Activated CD8-positive, alpha-beta memory T cell treated with anti-CD3 and anti-CD28 coated beads, Interleukin-2, amount 50 U/mL, for 24 hours (primary cell): ENCODE results near the gene IRF6.
"Not testable (repeated sequence)": the region's sequence is repeated elsewhere in the genome, so short reads cannot be mapped to it uniquely, and the experiment has no call there.

Experiments
- DNase-seq: peaks from one replicate; pipeline ENCODE4 v3.0.0-alpha.2; 2020; ENCODE audit errors: extremely low read depth

Gene IRF6

DNA sequence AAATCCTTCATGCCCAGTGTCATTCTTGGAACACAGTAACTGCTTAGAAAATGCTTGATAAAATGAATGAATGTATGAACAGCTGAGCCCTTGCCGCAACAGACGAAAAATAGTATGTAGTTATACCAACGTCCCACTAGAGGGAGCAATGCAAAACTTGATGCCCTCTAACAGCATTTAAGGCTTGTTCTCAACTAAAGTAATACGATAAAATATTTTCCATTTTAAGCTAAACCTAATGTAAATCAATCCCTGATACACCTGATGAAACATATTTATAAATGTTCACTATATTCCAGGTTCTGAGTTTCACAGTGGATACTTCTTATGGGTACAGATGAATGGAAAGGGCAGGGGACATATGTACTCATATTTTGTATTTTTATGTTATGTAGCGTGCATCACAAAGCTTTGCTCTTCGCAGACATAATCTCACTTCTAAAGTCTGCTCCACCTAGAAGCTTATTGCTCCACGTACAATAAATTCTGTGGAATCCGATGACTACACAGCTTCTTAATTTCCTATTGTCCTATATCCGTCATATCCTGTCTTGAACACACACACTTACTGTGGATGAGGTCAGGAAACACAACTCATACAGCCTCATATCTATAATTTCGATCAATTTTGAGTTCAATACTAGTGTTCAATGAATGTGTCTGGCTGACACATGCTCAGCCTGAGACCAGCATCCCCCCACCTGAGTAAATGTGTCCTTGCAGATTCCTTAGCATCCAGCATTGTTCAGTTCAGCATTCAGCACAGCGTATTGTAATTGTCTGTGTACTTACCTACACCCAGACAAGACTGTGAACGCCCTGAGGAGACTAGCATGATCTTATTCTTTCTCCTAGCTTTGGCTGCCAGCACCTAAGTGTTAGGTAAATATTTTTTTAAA, 17.4 kb upstream of the IRF6 start:
- no peak for DNase-seq

DNA sequence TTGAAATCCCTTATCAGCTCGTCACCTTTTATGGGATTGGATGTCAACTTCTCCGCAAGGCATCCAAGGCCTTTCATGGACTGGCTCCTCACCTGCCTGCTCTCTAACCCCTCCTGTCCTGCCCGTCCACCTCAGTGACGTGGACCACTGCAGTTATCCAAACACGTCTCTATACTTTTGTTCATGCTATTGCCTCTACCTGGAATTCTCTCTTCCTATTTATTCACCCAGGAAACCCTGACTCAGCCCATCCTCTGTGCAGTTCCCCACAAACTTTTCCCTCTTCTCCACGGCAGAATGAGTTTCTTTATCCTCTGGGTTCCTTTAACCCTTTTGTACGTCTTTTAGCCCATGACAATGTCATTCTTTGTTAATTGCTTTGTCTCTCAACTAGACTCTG, 16.8 kb upstream of the IRF6 start:
- DNase-seq, result no peak

DNA sequence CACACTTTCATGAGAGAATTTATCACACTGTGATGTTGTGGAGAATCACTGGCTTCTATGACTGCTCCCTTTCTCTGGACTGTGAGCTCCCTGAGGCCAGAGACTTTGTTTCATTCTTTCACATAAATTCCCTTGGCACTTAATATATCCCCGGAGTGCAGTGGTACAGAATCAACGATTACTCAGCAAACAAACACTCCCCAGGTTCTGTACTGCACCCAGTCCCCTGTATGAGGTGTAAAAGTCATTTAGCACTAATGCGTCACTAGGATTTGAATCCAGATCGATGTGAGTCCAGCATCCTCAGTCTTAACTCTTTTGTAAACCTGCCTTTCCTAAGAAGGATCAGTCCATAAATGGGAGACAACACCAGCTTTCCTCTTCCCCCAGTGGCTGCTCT, 15.0 kb upstream of the IRF6 start:
- DNase-seq, result no peak

GRCh38 chr1:209819058-209819457, 13.1 kb upstream of the IRF6 start:
- DNase-seq, result no peak

GRCh38 chr1:209817691-209818090, 11.7 kb upstream of the IRF6 start:
- DNase-seq, result no peak

GRCh38 chr1:209816923-209817322, 11.0 kb upstream of the IRF6 start:
- no peak for DNase-seq

- no peak for DNase-seq
These were observed 10.0 kb upstream of the IRF6 start for GRCh38 chr1:209815931-209816341.

- no peak for DNase-seq
These were observed 9.5 kb upstream of the IRF6 start for GRCh38 chr1:209815490-209815889.

GRCh38 chr1:209813902-209814301, 8.0 kb upstream of the IRF6 start:
- no peak for DNase-seq

DNA sequence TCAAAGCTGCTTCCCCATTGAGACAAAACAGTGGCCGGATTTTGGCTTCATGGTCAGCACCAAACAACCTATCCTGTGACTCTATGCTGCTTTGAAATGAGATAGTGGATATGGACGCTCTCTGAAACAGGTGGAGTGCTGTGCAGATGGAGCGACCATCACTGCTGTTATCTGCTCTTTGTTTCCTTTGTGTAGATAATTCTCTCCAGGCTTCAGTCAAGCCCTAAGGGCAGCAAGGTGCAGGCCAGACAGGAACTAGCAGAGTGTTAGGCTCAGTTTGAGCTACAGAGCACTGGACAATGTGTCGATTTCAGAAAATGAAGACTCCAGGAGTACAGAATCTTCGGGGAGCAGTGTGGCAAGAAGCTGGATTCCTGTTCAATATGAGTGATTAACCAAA, 4.8 kb upstream of the IRF6 start:
- DNase-seq, result no peak

DNA sequence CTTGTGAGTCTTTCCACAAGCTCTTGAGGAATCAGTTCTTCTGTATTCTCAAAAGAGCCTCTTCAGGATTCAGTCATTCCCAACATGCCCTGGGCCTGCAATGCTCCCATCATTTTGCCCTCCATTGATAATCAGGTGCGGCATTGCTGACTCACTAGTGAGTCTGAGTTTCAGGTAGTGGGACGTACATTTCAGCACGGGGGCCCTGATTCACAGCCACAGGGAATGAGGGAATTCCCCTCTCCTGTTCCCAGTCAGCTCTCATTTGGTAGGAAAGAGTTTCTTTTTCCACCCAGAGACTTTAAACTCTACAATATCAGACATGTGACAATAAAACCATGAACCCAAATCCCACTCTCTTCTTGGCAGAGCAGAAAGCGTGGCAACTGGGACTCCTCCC, 3.7 kb upstream of the IRF6 start:
- no peak for DNase-seq

DNA sequence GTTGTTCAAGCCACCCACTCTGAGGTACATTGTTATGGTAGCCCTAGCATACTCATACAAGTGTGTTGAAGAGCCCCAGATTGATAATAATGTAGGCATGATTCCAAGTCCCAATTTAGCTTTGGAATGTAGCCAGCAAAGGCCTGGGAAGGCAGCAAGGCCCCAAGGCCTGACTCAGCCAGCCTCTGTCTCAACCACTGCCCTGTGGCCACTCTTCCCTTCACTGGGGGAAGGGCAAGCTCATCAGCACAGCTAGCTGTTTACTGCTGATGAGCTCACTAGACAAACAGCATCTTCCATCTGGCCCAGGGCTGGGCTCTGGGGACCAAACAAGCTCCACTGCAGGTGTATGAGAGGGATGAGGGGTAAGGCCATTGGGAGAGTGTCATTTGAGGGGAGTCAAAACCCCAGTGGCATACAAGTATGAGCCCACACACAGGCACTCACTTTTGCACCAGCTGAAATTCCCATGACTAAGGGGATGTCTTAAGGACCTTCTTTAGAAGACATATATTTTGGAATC, 2.2 kb upstream of the IRF6 start:
- DNase-seq, result no peak

DNA sequence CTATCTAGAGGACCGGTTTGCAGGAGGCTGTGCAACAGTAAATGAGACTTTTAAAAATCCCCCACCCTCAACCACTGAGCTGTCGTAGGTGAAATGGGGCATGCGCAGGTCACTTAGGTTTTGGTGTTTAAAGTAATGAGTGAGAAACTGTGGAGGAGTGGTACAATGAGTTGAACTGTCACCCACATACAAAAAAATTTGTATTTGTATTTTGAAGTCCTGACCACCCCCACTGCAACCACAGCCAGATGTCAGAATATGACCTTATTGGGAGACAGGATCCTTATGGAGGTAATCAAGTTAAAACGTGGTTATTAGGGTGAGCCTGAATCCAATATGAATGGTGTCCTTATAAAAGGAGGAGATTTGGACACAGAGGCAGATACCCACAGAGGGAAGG, 1.6 kb upstream of the IRF6 start:
- DNase-seq, result no peak

GRCh38 chr1:209805341-209805781, 581 bp downstream of the IRF6 start:
- no peak for DNase-seq

DNA sequence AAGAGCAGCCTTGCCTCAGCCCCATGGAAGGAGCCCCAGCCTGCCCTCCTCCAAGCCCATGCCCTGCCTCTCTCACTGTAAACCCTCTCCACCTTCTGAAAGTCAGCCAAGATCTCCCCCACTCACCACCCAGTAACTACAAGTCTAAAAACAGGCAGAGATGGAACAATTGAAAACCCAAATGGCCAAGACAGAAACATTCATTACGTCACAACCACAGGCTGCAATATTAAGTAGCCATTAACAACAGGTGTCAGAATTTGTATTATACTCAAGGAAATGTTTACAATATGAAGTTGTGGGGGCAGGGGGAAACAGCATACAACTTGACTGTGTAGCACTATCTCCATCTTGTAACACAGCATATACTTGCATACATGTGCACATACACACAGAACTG, 2.4 kb downstream of the IRF6 start:
- DNase-seq, result no peak

- no peak for DNase-seq
These were observed 3.2 kb downstream of the IRF6 start for GRCh38 chr1:209802780-209803152.

- DNase-seq, result no peak
These were observed 3.7 kb downstream of the IRF6 start for GRCh38 chr1:209802117-209802779.

- DNase-seq, result no peak
These were observed 4.7 kb downstream of the IRF6 start for GRCh38 chr1:209800984-209801834.

- DNase-seq, result no peak
These were observed 7.8 kb downstream of the IRF6 start for GRCh38 chr1:209797978-209798639.

DNA sequence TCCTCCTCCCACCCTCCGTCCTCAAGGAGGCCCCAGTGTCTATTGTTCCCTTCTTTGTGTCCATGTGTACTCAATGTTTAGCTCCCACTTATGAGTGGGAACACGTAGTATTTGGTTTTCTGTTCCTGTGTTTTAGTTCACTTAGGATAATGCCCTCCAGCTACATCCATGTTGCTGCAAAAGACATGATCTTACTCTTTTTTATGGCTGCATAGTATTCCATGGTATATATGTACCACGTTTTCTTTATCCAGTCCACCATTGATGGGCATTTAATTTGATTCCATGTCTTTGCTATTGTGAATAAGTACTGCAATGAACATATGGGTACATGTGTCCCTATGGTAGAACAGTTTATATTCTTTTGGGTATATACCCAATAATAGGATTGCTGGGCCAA, 12.2 kb downstream of the IRF6 start:
- not testable (repeated sequence) for DNase-seq

DNA sequence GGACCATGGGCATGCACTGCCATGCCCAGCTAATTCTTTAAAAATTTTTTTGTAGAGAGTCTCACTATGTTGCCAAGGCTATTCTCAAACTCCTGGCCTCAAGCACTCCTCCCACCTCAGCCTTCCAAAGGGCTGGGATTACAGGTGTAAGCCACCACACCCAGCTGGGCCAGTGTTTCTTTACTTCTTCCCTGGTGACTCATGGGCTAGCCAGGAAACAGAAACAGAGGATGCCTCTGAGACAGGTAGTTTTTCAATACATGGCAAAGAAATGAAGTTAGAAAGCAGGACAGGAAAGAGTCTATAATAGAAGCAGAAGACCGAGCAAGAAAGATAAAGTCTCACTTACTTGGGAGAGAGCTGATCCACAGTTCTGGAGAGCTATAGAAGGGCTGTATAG, 14.0 kb downstream of the IRF6 start:
- DNase-seq, result no peak
